Activated CD4-positive, alpha-beta T cell treated with anti-CD3 and anti-CD28 coated beads, Interleukin-2, Interleukin-4, amounts not matched to agents 100 ng/mL and 50 ng/mL, durations not matched to agents 16 hours and 8 hours (primary cell): Measurements from ENCODE around the gene PACRG.

Experiments used
- DNase-seq: peaks from one replicate; pipeline ENCODE4 v3.0.0-alpha.2; 2020; ENCODE audit warnings: low spot score

Gene PACRG

DNA sequence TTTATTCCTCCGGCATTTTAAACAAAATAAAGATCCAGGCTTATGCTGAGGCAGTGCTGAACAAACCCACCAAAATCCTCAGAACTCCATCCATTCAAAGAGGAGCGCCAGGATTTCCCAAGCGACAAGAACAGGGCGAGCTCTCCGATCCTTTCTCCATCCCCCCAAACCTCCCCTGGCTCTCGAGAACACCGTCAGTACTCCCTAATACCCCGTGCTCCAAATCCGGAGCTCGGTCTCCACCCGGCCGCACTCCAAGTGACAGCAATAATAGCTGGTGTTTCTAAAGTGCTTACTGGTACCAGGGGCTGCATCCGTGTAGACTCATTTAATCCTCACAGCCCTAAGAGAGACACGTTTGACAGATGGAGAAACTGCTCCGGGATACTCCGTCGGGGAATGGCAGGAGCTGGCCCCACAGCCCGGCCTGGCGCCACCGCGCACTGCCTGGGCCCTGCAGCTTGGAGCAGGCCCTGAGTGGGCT is 409.7 kb downstream of the PACRG start:
- DNase-seq: no peak

- no peak for DNase-seq
Observed at GRCh38 chr6:163146036-163146435, 418.3 kb downstream of the PACRG start.

GRCh38 chr6:163147994-163148393 is 420.2 kb downstream of the PACRG start:
- no peak for DNase-seq

- no peak for DNase-seq
Observed at GRCh38 chr6:163148451-163149278, 420.9 kb downstream of the PACRG start.

GRCh38 chr6:163149279-163149848 is 421.6 kb downstream of the PACRG start:
- no peak for DNase-seq

- DNase-seq: no peak
Observed at GRCh38 chr6:163151212-163151611, 423.4 kb downstream of the PACRG start.

DNA sequence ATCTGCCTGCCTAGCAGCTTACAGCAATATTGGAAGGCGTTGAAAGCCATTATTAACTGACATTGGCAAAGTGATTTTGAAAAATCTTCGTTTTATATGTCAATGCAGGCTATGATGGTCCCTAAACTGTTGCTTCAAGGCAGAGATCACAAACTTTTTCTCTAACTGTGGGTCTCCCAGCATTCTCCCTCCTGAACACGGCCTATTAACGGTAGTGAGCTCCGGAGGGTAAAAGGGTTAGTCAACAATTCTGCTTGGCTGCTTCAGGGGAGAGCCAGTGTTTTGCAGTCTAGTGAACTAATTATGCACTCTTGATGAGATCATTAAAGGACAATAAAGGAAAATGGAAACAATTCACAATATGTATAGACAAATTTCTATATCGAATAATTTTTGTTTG is 424.9 kb downstream of the PACRG start:
- no peak for DNase-seq

GRCh38 chr6:163159110-163159509 is 431.3 kb downstream of the PACRG start:
- no peak for DNase-seq

- DNase-seq: no peak
Observed at GRCh38 chr6:163159689-163160088, 431.9 kb downstream of the PACRG start.

- DNase-seq: no peak
Observed at GRCh38 chr6:163162007-163162873, 434.5 kb downstream of the PACRG start.

- DNase-seq: no peak
Observed at GRCh38 chr6:163162874-163163213, 435.1 kb downstream of the PACRG start.

DNA sequence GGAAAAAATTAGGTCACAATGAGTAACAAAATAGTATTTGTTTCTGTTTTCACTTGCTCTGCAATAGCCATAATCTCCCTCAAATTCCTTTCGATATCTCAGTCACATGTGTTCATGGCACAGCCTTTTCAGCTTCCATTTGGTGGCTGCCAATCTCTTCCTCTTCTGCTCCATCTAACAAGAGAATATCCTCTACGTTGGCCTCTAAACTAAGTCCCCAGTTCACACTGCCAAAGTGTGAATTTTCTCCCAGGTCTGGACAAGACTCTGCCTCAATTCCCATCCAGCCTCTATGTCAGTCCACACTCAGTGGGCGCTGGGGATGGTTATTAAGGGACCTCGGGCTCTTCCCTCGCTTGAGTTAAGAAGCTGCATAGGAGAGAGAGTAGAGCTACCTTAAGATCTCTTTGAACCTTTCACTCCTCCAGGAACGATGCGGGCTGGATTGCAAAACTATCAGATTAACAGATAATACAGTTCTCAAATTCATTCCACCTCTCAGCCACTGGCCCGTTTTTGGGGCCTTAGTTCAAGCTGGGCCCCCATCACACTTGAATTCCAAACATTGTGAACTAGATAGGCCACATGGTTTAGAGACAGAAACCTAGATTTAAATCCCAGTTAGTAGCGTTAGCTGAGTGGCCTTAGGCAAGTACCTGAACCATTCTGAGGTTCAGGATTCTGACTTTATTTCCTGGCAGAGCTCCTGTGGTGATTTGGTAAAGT is 436.6 kb downstream of the PACRG start:
- DNase-seq: no peak

DNA sequence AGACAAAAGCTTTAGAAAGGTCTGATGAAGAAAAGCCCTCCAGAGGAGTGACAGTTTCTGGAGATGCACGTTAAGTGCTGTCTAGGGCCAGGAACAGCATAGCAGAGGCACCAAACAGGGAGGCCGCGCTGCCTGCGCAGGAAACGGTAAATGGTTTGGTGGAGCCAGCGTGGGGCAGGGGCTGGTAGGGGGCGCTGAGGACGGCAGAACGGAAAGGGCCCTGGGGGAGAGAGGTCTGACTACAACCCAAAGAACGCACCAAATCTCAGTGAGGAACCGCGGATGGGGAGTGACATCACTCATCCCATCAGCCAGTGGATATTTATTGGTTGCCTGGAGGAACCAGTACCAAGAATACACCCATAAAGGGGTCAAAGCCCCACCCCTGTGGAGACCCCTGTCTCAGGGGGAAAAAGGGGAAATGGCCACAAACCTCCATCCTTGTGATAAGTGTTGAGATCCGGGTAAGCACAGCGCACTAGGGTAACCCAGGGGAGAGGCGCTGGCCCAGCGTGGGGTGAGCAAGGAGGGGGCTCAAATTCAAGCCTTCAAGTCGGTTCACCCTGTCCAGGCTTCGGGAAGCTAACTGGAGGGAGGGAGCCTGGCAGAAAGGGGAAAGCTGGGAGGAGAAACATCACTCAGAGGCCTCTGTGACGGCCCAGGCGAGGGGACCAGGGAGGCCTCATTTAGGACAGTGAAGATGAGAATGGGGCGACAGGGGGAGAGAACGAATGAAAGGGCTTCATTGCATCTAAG is 437.6 kb downstream of the PACRG start:
- DNase-seq: no peak

GRCh38 chr6:163165922-163166321 is 438.1 kb downstream of the PACRG start:
- DNase-seq: no peak

DNA sequence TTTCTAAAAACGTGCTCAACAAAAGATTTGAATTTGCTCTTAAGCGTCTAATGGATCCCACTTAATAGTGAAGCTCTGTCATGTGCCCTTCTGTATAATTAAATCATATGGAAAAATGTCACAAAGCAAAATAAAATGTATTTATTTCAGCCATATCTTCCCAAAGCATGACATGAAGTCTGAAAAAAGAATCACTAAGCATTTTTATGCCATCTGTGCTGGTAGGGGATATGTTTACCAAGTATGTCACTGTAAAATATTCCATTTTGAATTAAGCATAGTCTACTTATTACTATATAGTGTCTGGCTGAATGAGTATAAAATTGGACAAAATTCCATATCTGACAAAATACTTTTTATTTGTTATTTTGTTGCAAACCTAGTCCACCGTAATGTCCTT is 438.7 kb downstream of the PACRG start:
- DNase-seq: no peak

GRCh38 chr6:163169521-163169920 is 441.7 kb downstream of the PACRG start:
- no peak for DNase-seq

GRCh38 chr6:163170294-163170883 is 442.6 kb downstream of the PACRG start:
- peak; percentile 26 for DNase-seq

GRCh38 chr6:163173741-163174140 is 446.0 kb downstream of the PACRG start:
- no peak for DNase-seq

DNA sequence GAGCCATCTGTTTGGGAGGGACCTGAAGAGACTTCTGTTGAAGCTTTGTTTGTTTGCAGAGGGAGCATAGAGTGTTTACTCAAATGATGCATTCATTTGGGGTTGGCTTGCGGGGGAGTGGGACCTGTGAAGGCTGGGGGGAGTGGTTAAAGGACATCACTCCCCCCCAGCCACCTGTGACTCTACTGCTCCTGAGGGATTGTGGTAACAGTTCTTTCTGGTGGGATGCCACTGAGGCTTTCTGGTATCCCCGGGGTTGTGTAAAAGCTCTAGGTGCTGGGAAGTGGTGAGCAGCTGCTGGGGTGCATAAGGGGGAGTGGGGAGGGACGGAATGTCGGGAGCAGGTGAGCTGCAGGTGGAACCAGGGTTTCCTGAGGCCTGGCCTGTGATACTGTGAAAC is 447.5 kb downstream of the PACRG start:
- DNase-seq: no peak

DNA sequence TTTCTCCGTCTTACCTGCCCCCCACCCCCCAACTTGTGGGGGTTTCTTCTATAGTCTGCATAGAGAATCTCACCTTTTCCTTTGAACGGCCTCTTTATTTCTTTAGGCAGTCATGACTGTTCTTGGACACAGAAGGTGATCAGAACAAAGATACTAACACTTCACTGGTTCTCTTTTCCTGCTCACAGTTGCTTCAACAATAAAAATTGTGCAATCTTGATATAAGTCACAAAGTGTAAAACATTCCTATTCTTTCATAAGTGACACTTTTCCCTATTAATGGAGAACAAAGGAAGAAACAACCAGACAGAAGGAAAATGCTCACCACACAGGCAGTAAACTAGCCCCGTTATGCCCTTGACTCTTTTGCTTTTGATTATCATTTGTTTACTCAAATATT is 448.3 kb downstream of the PACRG start:
- no peak for DNase-seq

DNA sequence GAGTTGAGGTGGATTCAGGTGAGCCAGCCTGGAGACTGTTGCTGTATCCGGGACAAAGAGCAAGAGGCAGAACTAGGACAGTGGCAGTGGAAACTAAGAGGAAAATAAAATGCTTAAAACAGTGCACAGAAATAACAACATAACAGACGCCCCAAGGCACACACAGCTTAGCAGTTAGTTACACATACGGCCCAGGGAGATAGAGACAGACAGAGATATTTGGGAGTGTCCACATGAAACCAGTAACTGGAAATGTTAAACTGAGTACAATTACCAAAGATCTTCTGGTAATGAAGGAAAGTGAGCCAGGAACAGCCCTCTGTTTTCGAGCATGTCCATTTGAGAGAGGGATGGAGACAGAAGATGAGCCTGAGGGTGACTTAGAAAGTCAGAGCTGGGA is 449.2 kb downstream of the PACRG start:
- no peak for DNase-seq
